ENCODE results near the gene GPR153. TPM values are rescaled to one million over a fixed set of nuclear protein-coding genes. Genes with fewer than 3 reads are reported as not detected.

The GPR153 gene
- polyA plus RNA-seq, 1 donor from 2014 or later: 0.06 TPM

DNA sequence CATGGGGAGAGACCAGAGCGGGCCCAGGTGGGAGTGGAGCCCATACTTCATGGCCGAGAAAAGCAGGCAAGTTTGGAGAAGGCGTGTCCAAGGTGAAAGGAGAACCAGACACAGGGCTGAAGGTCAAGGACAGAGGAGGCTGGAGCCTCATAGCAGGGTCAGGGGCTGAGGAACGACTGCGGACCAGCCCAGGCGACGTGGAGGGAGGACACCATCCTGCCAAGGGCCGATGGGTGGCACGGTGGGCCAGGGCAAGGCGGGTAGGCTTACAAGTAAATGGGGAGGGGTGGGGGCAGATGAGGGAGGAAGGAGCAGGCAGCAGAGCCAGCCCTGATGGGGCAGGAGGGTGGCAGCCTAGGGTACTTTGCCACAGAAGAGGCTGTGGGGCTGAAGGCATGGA is 18.2 kb upstream of the GPR153 start:
- H3K27me3 Mint-ChIP-seq: no peaks in the 10 kb centered on the region
- H3K36me3 Mint-ChIP-seq: no peaks in the 10 kb centered on the region
- no peaks in the 10 kb centered on the region for H3K4me1 Mint-ChIP-seq
- no peak overlapping the region for H3K27ac Mint-ChIP-seq
- no peaks in the 10 kb centered on the region for H3K9me3 Mint-ChIP-seq
- peak overlapping the region in 1 of 4 donors; percentile 13 for H3K4me3 Mint-ChIP-seq

DNA sequence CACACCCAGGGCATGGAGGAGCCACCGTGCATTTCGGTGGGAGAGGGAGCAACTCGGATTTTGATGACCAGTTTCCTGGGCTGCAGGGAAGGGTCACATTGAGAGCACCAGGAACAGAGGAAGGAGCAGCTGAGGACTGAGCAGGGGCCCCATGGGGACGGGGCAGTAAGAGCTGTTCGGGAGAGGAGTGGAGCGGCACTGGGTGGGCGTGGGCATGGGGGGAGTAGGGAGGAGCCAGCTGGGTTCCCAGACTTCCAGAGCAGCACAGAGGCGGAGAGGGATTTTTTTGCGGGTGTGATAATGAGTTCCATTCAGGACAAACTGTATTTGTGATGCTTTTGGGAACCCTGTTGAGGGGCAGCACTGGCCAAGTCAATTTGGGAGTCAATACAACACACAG is 17.4 kb upstream of the GPR153 start:
- no peak overlapping the region for H3K27ac Mint-ChIP-seq

DNA sequence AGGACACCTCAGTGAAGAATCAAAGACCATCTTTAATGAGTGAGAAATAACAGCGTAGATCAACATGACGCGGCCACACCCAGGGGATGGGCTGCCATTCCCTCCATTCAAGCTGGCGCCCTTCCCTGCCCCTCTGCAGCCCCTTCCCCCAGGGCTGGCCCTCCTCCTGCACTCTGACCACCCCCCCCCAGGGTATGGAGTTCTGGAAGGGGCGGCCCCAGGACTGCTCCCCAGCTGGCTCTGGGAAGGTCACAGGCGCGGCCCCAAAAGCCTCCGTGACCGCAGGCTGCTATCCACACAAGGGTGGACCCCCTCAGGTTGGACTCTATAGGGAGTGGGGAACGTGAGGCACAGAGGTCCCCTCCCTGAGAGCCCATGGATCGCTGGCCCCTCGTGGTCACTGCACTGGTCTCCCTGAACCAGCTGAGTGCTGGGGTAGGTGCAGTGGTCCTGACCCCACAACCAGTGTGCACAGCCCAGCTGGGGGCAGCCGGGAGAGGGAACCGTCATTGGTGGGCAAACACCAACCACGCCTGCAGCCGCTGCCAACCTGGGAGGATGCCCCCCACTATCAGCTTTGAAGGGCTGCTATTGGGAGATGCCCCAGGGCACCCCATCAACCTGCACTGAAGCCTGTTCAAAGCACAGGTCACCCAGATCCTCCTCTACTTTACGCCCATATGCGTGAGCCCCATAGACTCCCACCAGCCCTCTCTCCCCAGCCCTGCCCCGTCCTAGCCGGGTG is 16.1 kb upstream of the GPR153 start:
- no peak overlapping the region for H3K4me3 Mint-ChIP-seq
- H3K27me3 Mint-ChIP-seq: no peaks in the 10 kb centered on the region
- no peaks in the 10 kb centered on the region for H3K4me1 Mint-ChIP-seq
- no peaks in the 10 kb centered on the region for H3K9me3 Mint-ChIP-seq
- H3K36me3 Mint-ChIP-seq: no peaks in the 10 kb centered on the region
- no peak overlapping the region for H3K27ac Mint-ChIP-seq

More for the DNA sequence above, 17.4 kb upstream of the GPR153 start:
- no peak overlapping the region for H3K4me3 Mint-ChIP-seq
- no peaks in the 10 kb centered on the region for H3K4me1 Mint-ChIP-seq
- no peaks in the 10 kb centered on the region for H3K9me3 Mint-ChIP-seq
- no peaks in the 10 kb centered on the region for H3K36me3 Mint-ChIP-seq
- no peaks in the 10 kb centered on the region for H3K27me3 Mint-ChIP-seq

DNA sequence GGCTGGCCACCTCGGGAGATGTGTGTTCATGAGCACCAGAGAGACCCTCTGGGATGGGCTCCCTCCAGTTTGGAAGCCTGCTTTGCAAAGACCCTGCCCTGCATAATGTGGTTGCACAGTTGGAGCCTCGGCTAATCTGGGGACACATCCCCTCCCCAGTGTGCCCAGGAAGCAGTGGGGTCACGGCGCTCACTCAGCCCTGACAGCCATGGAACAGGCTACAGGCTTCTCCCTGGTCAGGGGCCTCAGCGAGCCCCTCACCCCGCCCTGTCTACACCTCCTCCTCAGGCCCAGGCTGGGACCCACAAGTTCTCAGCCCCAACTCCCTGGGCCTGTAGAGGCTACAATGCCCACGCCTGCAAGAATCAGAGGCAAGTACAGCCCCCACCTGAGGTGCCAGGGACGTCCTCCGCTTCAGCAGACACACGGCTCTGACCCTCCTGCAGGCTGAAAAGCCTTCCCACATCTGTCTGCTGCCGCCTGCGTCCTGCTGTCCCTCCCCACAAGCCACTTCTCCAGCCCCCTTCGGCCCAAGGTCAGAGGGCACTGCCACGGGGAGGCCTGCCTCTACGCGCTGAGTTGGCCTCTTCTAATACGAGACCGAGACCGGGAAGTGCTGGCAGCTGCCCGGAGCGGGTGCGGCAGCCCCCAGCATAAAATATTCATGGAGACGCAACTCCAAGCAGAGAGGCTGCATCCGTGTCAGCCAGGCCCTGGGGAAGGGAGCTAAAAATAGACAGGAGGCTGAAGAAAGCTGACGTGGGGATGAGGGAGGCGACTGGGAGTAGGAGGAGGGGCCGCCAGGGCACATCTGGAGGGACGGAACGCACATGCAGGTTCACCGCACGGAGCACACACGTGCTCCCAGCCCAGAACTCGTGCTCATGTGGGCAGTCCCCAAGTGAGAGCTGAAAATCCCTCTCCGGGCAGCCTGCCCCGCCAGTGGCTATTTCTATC is 15.2 kb upstream of the GPR153 start:
- Mint-ChIP-seq H3K4me1 (no peaks in the 10 kb centered on the region), H3K27me3 (no peaks in the 10 kb centered on the region), H3K4me3 (no peak overlapping the region), H3K9me3 (no peaks in the 10 kb centered on the region), H3K27ac (no peak overlapping the region), H3K36me3 (no peaks in the 10 kb centered on the region)

DNA sequence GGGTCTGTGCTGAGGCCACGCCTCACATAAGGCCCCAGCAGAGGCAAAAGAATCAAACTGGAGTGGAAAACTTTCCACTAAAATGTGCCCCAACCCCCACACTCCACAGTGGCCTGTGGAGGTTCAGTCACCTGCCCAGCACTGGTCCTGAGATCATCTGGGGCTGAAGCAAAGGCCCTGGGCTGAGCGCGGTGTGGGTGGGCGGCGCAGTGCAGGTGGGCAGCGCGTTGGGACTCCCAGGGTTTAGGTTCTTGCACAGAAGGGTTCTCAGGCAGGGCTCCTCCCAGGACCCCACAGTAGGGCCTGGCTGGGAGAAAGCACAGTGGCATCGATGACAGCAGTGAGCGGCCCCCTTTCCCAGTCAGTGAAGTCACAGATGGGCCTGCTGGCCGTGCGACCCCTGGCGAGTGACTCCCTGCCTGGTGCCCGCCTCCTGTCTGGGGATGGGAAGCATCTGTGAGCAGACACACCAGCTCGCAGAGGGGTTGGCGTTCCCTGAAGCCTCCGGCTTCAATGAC is 13.8 kb upstream of the GPR153 start:
- no peak overlapping the region for H3K4me3 Mint-ChIP-seq
- H3K27me3 Mint-ChIP-seq: no peaks in the 10 kb centered on the region
- H3K36me3 Mint-ChIP-seq: no peaks in the 10 kb centered on the region
- no peaks in the 10 kb centered on the region for H3K9me3 Mint-ChIP-seq
- H3K27ac Mint-ChIP-seq: no peak overlapping the region
- H3K4me1 Mint-ChIP-seq: no peaks in the 10 kb centered on the region

DNA sequence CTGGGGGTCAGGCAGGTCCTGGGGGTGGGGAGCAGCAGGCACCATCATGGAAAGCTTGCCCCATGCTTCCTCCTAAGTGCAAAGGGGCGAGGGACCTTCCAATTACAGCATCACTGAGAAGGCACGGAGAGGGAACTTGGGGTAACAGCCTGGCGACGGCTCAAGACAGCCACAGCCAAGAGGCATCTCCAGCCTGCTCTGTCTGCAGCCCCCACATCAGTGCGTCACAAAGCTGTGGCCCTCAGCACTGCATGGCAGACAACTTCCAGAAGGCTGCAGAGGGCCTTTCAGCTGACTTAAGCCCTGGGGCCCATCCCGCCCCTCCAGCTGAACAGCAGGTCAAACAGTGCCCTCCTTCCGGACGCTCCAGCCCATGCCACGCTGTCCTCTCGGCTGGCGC is 13.2 kb upstream of the GPR153 start:
- H3K9me3 Mint-ChIP-seq: no peaks in the 10 kb centered on the region
- H3K4me3 Mint-ChIP-seq: no peak overlapping the region
- H3K27me3 Mint-ChIP-seq: no peaks in the 10 kb centered on the region
- H3K36me3 Mint-ChIP-seq: no peaks in the 10 kb centered on the region
- no peaks in the 10 kb centered on the region for H3K4me1 Mint-ChIP-seq
- no peak overlapping the region for H3K27ac Mint-ChIP-seq

DNA sequence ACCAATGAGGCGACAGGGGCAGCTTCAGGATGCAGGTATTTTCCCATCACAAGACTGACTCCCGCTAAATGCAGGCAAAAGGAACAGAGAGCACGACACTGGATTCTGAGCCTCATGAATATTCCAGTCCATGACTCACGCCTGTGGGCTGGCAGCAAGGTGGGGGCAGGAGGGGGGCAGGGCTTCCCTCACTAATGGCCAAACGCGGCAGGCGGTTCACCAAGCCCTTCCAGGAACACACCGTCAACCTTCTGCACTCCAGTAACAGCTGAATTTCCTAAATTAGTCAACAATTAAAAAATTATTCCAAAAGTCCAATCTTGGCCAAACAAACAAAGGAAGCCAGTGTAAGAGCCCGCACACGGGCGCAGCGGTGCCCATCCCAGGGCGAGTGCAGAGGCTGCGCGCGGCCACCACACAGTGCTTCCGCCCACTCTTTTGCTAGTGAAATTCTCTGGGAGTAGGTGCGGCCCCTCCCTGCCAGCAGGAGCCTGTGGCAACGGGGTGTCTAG is 12.5 kb upstream of the GPR153 start:
- Mint-ChIP-seq H3K4me1 (no peaks in the 10 kb centered on the region), H3K27me3 (no peaks in the 10 kb centered on the region), H3K9me3 (no peaks in the 10 kb centered on the region), H3K4me3 (no peak overlapping the region), H3K27ac (no peak overlapping the region), H3K36me3 (no peaks in the 10 kb centered on the region)

DNA sequence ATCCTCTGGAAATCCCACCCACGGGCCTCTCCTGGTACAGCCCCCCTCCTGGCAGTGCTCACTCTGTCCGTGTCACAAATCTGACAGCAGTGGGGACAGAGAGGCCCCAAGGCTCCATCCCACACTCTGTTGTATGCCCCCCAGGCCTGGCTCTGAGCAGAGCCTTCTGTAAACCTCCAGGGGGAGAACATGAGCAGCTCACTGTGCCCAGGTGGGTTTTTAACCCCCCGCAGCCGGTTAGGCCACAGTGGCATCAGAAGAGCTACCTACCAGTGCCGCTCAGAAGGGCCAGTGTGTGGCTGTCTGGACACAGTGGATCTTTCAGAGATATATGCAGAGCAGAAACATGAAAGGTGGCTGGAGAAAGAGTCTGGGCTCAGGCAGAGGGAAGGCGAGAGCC is 12.0 kb upstream of the GPR153 start:
- no peaks in the 10 kb centered on the region for H3K4me1 Mint-ChIP-seq
- H3K9me3 Mint-ChIP-seq: no peaks in the 10 kb centered on the region
- H3K27ac Mint-ChIP-seq: no peak overlapping the region
- no peak overlapping the region for H3K4me3 Mint-ChIP-seq
- H3K27me3 Mint-ChIP-seq: no peaks in the 10 kb centered on the region
- H3K36me3 Mint-ChIP-seq: no peaks in the 10 kb centered on the region

DNA sequence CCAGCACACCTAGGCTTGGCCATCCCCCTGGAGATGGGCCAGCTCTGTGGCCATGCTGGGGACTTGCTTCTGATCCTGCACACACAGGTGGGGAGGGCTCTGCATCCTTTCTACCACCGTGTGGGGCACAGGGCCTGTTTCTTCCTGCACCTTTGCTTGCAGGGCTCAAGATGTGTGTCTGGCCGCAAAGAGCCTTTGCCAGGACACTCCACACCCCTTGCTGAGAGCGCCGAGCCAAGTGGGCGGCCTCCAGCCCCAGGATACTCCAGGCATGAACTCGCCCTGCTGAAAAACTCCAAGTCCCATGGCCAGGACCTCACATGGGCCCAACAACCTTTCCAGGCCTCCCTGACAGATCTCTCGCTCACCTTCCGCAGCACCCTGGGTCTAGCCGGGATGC is 11.6 kb upstream of the GPR153 start:
- Mint-ChIP-seq H3K4me3 (no peak overlapping the region), H3K9me3 (no peaks in the 10 kb centered on the region), H3K4me1 (no peaks in the 10 kb centered on the region), H3K27ac (no peak overlapping the region), H3K27me3 (no peaks in the 10 kb centered on the region), H3K36me3 (no peaks in the 10 kb centered on the region)

DNA sequence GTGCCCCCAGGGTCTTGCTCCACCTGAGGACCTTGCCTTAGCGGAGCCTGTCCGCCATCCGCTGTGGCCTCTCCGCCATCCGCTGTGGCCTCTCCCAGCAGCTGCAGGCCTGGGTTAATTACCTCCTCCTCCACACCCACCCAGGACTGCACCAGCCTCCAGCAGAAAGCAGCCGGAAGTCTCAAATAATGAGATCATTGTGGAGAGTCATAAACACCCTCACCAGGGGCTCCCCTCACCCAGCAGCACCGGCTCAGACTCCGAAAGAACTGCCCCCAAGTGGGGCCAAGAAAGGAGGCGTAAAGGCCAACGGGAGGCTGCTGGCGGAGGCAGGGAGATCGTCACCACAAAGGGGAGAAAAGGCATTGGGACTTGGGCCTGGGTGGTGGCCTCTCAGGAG is 10.7 kb upstream of the GPR153 start:
- Mint-ChIP-seq H3K27ac (peak overlapping the region in 1 of 3 donors; percentile 62), H3K9me3 (no peaks in the 10 kb centered on the region), H3K4me1 (no peaks in the 10 kb centered on the region), H3K36me3 (no peaks in the 10 kb centered on the region), H3K27me3 (no peaks in the 10 kb centered on the region), H3K4me3 (no peak overlapping the region)

DNA sequence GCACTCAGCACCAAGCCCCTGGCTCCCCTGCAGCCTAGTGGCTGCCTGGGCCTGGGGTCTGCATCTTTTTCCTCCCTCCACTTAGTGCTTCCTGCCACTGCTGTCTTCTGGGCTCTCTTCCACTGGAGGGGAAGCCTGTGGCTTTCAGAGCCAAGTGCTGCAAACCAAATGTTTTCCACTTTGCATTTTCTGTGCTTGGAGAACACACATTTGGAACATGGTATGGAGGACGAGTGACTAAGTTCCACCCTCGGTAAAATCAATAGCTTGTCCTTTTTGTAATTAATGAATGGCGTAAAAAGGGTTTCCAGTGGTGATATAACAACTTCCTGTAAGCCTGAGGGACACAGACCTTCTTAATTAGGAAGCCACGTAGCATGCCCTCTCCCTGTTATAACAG is 10.1 kb upstream of the GPR153 start:
- H3K27me3 Mint-ChIP-seq: no peaks in the 10 kb centered on the region
- H3K4me1 Mint-ChIP-seq: no peaks in the 10 kb centered on the region
- no peaks in the 10 kb centered on the region for H3K36me3 Mint-ChIP-seq
- no peak overlapping the region for H3K4me3 Mint-ChIP-seq
- no peaks in the 10 kb centered on the region for H3K9me3 Mint-ChIP-seq
- H3K27ac Mint-ChIP-seq: no peak overlapping the region

DNA sequence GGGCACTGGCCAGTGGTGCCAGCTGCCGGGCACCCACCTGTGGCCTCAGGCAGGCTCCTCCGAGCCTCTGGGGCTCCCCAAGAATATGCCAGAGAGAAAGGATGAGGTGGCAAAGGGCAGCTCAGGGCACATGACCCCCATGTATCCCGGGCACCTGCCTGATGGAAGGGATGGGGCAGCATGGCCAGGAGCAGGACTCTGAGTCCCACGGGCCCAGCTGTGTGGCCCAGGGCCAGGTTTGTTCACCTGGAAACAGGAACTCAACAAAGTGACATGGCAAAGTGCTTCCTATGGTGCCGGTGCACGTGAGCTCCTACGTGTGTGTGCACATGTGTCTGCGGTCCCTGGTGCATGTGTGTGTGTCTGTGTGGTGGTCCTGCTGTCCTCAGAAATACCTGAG is 9.5 kb upstream of the GPR153 start:
- H3K27ac Mint-ChIP-seq: no peak overlapping the region
- no peak overlapping the region for H3K4me3 Mint-ChIP-seq
- H3K27me3 Mint-ChIP-seq: no peaks in the 10 kb centered on the region
- no peaks in the 10 kb centered on the region for H3K9me3 Mint-ChIP-seq
- H3K36me3 Mint-ChIP-seq: no peaks in the 10 kb centered on the region
- no peaks in the 10 kb centered on the region for H3K4me1 Mint-ChIP-seq

DNA sequence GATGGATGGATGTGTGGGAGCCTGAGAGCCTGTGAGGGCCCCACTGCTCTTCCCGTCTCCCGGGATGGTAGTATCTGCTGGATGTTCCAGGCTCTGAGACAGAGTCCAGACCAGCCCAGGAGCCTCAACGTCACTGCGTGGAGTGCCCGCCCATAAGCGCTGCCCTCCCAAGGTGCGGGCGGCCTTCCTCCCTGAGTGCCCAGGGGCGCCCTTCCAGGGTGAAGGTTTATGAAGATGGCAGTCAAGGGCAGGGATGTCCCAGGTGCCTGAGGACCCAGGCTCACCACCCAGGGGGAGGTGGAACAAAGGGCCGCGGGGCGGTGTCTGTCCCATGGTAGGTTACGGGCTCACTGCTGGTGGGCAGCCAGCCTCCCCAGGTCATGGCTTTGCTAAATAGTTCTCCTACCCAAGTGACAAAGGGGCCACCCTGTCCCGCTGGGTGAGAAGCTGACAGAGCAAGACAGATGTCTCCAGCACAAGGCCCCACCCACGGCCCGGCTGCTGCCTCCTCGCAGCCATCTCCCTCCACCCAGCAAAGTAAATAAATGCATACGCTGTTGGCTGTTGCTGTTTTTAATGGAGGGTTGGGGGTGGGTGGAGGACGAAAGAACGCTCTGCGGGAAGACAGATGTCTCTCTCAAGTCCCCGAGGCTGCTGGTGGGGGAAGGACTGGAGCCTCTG is 9.0 kb upstream of the GPR153 start:
- H3K27me3 Mint-ChIP-seq: no peaks in the 10 kb centered on the region
- no peak overlapping the region for H3K27ac Mint-ChIP-seq
- H3K4me1 Mint-ChIP-seq: no peaks in the 10 kb centered on the region
- no peaks in the 10 kb centered on the region for H3K9me3 Mint-ChIP-seq
- no peaks in the 10 kb centered on the region for H3K36me3 Mint-ChIP-seq
- no peak overlapping the region for H3K4me3 Mint-ChIP-seq

DNA sequence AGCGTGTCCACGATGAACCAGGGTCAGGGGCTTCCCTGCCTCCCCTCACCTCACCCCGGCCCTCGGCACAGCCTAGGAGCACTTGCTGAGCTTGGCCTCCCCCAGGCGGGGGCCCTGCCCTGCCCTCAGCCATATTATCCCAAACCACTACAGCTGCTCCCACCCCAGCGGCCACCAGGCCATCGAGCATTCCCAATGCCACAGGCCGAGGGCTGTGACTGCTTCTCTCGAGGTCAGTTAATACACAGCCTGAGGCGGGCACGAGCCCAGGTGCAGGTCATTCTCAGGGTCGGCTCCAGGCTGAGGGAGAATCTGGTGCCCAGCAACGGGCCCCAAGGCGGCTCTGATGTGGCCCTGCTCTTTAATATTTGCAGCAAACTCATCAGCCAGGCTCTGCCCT is 8.4 kb upstream of the GPR153 start:
- Mint-ChIP-seq H3K9me3 (no peaks in the 10 kb centered on the region), H3K4me3 (no peak overlapping the region), H3K36me3 (no peaks in the 10 kb centered on the region), H3K27me3 (no peaks in the 10 kb centered on the region), H3K27ac (no peak overlapping the region), H3K4me1 (no peaks in the 10 kb centered on the region)

DNA sequence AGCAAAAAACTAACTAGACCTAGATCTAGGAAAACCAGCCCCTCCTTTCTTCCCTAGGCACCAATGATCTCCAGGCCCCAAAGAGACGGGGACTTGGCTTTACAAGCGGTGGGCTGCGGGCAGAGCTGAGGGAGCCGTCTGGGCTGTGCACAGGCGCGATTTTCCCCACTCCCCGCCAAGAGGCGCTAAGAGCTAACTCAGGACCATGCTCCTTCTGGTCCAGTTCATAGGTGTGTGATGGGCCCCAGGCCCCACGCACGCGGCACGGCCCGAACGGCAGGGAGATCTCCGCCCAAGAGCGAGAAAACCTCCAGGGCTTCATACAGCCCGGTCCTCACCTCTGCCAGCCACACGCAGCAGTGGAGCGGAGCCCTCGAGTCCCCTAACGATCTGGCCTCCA is 7.5 kb upstream of the GPR153 start:
- H3K36me3 Mint-ChIP-seq: peaks cover 2% of the 10 kb centered on the region

More for the DNA sequence above, 7.5 kb upstream of the GPR153 start:
- H3K27ac Mint-ChIP-seq: no peak overlapping the region
- H3K9me3 Mint-ChIP-seq: no peaks in the 10 kb centered on the region
- H3K4me1 Mint-ChIP-seq: no peaks in the 10 kb centered on the region
- no peak overlapping the region for H3K4me3 Mint-ChIP-seq
- H3K27me3 Mint-ChIP-seq: no peaks in the 10 kb centered on the region
